Measurements from ENCODE around the gene RNF114.

DNA sequence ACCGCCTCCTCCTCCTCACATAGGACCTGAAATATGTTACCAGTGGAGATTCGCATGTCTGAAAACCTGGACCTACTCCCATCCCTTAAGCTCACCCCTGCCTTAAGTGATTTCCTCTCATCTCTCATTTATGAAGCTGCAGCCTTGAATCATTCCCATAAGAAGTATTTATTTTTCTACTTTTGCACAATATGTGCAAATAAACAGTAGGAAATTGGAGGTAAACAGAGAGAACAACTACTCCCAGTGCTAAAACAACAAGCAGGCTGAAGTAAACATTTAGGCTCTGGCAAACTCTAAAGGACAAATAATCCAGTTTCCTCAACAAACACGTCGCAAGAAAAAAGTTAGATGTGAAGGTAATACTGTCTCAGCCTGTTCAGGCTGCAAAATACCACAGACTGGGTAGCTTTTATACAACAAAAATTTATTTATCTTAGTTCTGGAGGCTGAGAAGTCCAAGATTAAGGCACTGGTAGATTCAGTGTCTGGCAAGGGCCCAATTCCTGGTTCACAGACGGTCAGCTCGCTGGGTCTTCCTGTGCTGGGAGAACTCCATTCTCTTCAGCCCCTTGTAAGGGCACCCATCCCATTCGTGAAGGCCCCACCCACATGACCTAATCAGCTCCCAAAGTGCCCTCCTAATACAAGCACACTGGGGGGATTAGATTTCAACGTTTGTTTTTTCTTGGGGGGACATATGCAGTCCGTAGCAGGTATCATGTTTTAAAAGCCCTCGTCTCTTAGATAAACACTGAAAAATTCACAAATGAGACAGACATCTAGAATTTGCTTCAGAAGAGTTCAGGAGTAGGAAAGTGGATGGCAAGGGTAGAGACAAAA, 36.4 kb upstream of the RNF114 start:
- TF ChIP-seq POLR2AphosphoS5 (IDR thresholded peaks at IDR 0.05; ENCODE audit: low read depth, low read length): no peak
- TF ChIP-seq TAF1 (IDR thresholded peaks at IDR 0.05; ENCODE audit: borderline replicate concordance, low read depth, low read length): no peak
- no peak for TF ChIP-seq PBX3 (IDR thresholded peaks at IDR 0.05)
- TF ChIP-seq TEAD4 (IDR thresholded peaks at IDR 0.05; ENCODE audit: borderline replicate concordance, insufficient read depth): no peak
- no peak for TF ChIP-seq JUND (IDR thresholded peaks at IDR 0.05)
- no peak for TF ChIP-seq NRF1 (IDR thresholded peaks at IDR 0.05; ENCODE audit: low read depth, low read length)
- no peak for TF ChIP-seq MAX (IDR thresholded peaks at IDR 0.05; ENCODE audit: low read depth)
- TF ChIP-seq CHD2 (IDR thresholded peaks at IDR 0.05; ENCODE audit: low read length, partially characterized antibody): no peak
- TF ChIP-seq, protein P1, sequence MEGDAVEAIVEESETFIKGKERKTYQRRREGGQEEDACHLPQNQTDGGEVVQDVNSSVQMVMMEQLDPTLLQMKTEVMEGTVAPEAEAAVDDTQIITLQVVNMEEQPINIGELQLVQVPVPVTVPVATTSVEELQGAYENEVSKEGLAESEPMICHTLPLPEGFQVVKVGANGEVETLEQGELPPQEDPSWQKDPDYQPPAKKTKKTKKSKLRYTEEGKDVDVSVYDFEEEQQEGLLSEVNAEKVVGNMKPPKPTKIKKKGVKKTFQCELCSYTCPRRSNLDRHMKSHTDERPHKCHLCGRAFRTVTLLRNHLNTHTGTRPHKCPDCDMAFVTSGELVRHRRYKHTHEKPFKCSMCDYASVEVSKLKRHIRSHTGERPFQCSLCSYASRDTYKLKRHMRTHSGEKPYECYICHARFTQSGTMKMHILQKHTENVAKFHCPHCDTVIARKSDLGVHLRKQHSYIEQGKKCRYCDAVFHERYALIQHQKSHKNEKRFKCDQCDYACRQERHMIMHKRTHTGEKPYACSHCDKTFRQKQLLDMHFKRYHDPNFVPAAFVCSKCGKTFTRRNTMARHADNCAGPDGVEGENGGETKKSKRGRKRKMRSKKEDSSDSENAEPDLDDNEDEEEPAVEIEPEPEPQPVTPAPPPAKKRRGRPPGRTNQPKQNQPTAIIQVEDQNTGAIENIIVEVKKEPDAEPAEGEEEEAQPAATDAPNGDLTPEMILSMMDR (IDR thresholded peaks at IDR 0.05): no peak
- TF ChIP-seq EP300 (IDR thresholded peaks at IDR 0.05; ENCODE audit: borderline replicate concordance in 1 of 2, low read depth in 1 of 2, low read length in 1 of 2): no peak
- TF ChIP-seq REST (IDR thresholded peaks at IDR 0.05; ENCODE audit: low read depth, low read length): no peak
- no peak for TF ChIP-seq MXI1 (IDR thresholded peaks at IDR 0.05; ENCODE audit: low read depth, low read length)
- TF ChIP-seq GABPA (IDR thresholded peaks at IDR 0.05; ENCODE audit: low read depth): no peak
- no peak for TF ChIP-seq SIN3A (IDR thresholded peaks at IDR 0.05; ENCODE audit: borderline replicate concordance, low read depth, low read length)
